OCI-LY3 (cell line): ENCODE data around the gene AKAP11.

Source experiments
- H2AFZ ChIP-seq: fragments of 200-600, 300-600 bp; shearing (Covaris generic); 2 replicates; pipeline ENCODE4 v1.6.0; 2014; ENCODE audit warnings: antibody characterized with exemption, low read depth, low read length
- H3K27ac ChIP-seq: fragments of 200-600, 300-600 bp; sonication (generic); 2 replicates; pipeline ENCODE4 v1.5.1; 2014; ENCODE audit warnings: mild to moderate bottlenecking, low read length, moderate library complexity, mixed read lengths
- H3K27me3 ChIP-seq: fragments of 200-600, 300-600 bp; sonication (generic); 2 replicates; pipeline ENCODE4 v1.6.1; 2014; ENCODE audit warnings: low read depth, low read length, mixed read lengths
- H3K36me3 ChIP-seq: fragments of 200-600, 300-600 bp; sonication (generic); replicated peaks from 2 replicates; pipeline ENCODE3; 2014; ENCODE audit warnings: low read depth, low read length, mixed read lengths
- H3K4me1 ChIP-seq: fragments of 300-600, 200-600 bp; sonication (generic); 2 replicates; pipeline ENCODE4 v1.6.1; 2014; ENCODE audit warnings: low read length, mixed read lengths
- H3K4me2 ChIP-seq: fragments of 200-600, 300-600 bp; sonication (generic); 2 replicates; pipeline ENCODE4 v1.6.1; 2014; ENCODE audit warnings: low read length, mixed read lengths
- H3K4me3 ChIP-seq: fragments of 300-600, 200-600 bp; sonication (generic); 2 replicates; pipeline ENCODE4 v1.5.1; 2014; ENCODE audit warnings: antibody characterized with exemption, mild to moderate bottlenecking, low read length, moderate library complexity
- H3K79me2 ChIP-seq: fragments of 300-600, 200-600 bp; shearing (Covaris generic); 2 replicates; pipeline ENCODE4 v1.6.1; 2014; ENCODE audit warnings: mild to moderate bottlenecking, low read length, mixed read lengths
- H3K9ac ChIP-seq: fragments of 300-600, 200-600 bp; shearing (Covaris generic); 2 replicates; pipeline ENCODE4 v1.6.0; 2014; ENCODE audit warnings: mild to moderate bottlenecking, low read length, moderate library complexity
- H3K9me3 ChIP-seq: fragments of 200-600, 300-600 bp; shearing (Covaris generic); 2 replicates; pipeline ENCODE4 v1.6.1; 2014; ENCODE audit warnings: low read length, mixed read lengths; ENCODE audit not compliant: insufficient read depth
- H4K20me1 ChIP-seq: fragments of 200-600, 300-600 bp; sonication (generic); 2 replicates; pipeline ENCODE4 v1.6.1; 2016; ENCODE audit warnings: low read length, mixed read lengths; ENCODE audit not compliant: insufficient read depth
- CTCF ChIP-seq: fragments of 200-600, 300-600 bp; sonication (generic); IDR thresholded peaks from 2 replicates; pipeline ENCODE4 v1.5.1; 2014; ENCODE audit warnings: antibody characterized with exemption, low read length, low read depth
- EZH2phosphoT487 ChIP-seq: fragments of 200-600 bp; shearing (Covaris generic); IDR thresholded peaks from 2 replicates; pipeline ENCODE4 v1.6.1; 2018; ENCODE audit warnings: antibody characterized with exemption, mixed run types, low read depth

The AKAP11 gene

GRCh38 chr13:42266473-42266872 is 5.5 kb upstream of the AKAP11 start:
- Histone ChIP-seq H3K79me2 (peaks cover 7% of the 10 kb centered on the region; the same call in 1 of the 2 replicates), H3K4me3 (no peak overlapping the region), H2AFZ (no peak overlapping the region), H3K9me3 (peaks cover 5% of the 10 kb centered on the region; the same call in 1 of the 2 replicates), H4K20me1 (no peaks in the 10 kb centered on the region), H3K27ac (no peak overlapping the region), H3K4me1 (peaks cover 9% of the 10 kb centered on the region), H3K27me3 (no peaks in the 10 kb centered on the region), H3K36me3 (peaks cover 3% of the 10 kb centered on the region), H3K4me2 (no peak overlapping the region), H3K9ac (no peak overlapping the region)
- TF ChIP-seq CTCF (no peak), EZH2phosphoT487 (no peak)

GRCh38 chr13:42270160-42270856 is 1.6 kb upstream of the AKAP11 start:
- 0 out of 2 replicates have a peak overlapping the region, but pooled peaks have one; percentile 75 for H2AFZ ChIP-seq
- TF ChIP-seq CTCF (no peak), EZH2phosphoT487 (no peak)
- peak overlapping the region; percentile 84 for H3K4me2 ChIP-seq
- peaks cover 40% of the 10 kb centered on the region for H3K79me2 ChIP-seq
- 0 out of 2 replicates have a peak overlapping the region, but pooled peaks have one; percentile 85 for H3K9ac ChIP-seq
- peaks cover 3% of the 10 kb centered on the region for H3K36me3 ChIP-seq
- peaks cover 33% of the 10 kb centered on the region for H3K4me1 ChIP-seq
- peak overlapping the region; percentile 82 for H3K4me3 ChIP-seq
- H4K20me1 ChIP-seq = no peaks in the 10 kb centered on the region
- H3K27ac ChIP-seq = no peak overlapping the region
- peaks cover 5% of the 10 kb centered on the region; the same call in 1 of the 2 replicates for H3K9me3 ChIP-seq
- no peaks in the 10 kb centered on the region for H3K27me3 ChIP-seq

GRCh38 chr13:42270857-42271215 is 1.1 kb upstream of the AKAP11 start:
- no peaks in the 10 kb centered on the region for H4K20me1 ChIP-seq
- H3K79me2 ChIP-seq = peaks cover 45% of the 10 kb centered on the region
- no peak for TF ChIP-seq EZH2phosphoT487
- TF ChIP-seq CTCF = no peak
- H2AFZ ChIP-seq = peak overlapping the region; percentile 75
- H3K36me3 ChIP-seq = peaks cover 7% of the 10 kb centered on the region
- H3K4me2 ChIP-seq = peak overlapping the region; percentile 84
- H3K9me3 ChIP-seq = peaks cover 5% of the 10 kb centered on the region; the same call in 1 of the 2 replicates
- H3K27me3 ChIP-seq = no peaks in the 10 kb centered on the region
- peaks cover 38% of the 10 kb centered on the region for H3K4me1 ChIP-seq
- H3K27ac ChIP-seq = peak overlapping the region; percentile 76
- peak overlapping the region; percentile 85 for H3K9ac ChIP-seq
- peak overlapping the region; percentile 82 for H3K4me3 ChIP-seq

- Histone ChIP-seq H3K27ac (peak overlapping the region; percentile 76), H3K4me1 (peaks cover 39% of the 10 kb centered on the region), H3K4me3 (peak overlapping the region; percentile 82), H3K36me3 (peaks cover 7% of the 10 kb centered on the region), H3K9me3 (peaks cover 5% of the 10 kb centered on the region; the same call in 1 of the 2 replicates), H3K9ac (peak overlapping the region; percentile 85), H3K79me2 (peaks cover 51% of the 10 kb centered on the region), H2AFZ (peak overlapping the region; percentile 75), H3K27me3 (no peaks in the 10 kb centered on the region), H4K20me1 (no peaks in the 10 kb centered on the region), H3K4me2 (peak overlapping the region; percentile 84)
- TF ChIP-seq CTCF (no peak), EZH2phosphoT487 (no peak)
Measured at GRCh38 chr13:42271337-42272114, 426 bp upstream of the AKAP11 start.
